ENCODE measurements around the gene ABCA1. TPM values are rescaled to one million over a fixed set of nuclear protein-coding genes. Genes with fewer than 3 reads are reported as not detected.
"Not testable (repeated sequence)": the region's sequence is repeated elsewhere in the genome, so short reads cannot be mapped to it uniquely, and the experiment has no call there.

Gene ABCA1
- total RNA-seq, 1 donor from 2014 or later: 10.8 TPM

DNA sequence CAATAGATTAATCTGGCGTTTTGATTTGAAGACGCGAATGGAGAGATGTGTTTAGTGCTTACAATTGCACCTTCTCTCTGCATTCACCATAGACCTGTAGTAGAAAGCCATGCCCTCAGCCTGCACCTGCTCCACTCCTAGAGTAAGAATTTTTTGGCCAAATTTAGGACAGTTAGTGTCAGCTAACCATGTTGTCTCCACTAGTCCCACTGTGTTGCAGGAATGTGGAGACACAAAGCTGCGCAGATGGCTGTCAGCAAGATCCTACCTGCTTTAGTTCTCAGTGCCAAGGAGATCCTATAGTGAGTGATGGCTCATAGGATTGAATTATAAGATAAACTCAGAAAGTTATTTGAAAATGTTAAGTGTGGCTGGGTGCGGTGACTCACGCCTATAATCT, 35.1 kb upstream of the ABCA1 start:
- TF ChIP-seq, protein P1, sequence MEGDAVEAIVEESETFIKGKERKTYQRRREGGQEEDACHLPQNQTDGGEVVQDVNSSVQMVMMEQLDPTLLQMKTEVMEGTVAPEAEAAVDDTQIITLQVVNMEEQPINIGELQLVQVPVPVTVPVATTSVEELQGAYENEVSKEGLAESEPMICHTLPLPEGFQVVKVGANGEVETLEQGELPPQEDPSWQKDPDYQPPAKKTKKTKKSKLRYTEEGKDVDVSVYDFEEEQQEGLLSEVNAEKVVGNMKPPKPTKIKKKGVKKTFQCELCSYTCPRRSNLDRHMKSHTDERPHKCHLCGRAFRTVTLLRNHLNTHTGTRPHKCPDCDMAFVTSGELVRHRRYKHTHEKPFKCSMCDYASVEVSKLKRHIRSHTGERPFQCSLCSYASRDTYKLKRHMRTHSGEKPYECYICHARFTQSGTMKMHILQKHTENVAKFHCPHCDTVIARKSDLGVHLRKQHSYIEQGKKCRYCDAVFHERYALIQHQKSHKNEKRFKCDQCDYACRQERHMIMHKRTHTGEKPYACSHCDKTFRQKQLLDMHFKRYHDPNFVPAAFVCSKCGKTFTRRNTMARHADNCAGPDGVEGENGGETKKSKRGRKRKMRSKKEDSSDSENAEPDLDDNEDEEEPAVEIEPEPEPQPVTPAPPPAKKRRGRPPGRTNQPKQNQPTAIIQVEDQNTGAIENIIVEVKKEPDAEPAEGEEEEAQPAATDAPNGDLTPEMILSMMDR (IDR thresholded peaks at IDR 0.05; ENCODE audit: borderline replicate concordance): no peak
- peaks cover 5% of the 10 kb centered on the region for H3K4me1 ChIP-seq
- DNase-seq: no peak
- H3K27me3 ChIP-seq (ENCODE audit: low read depth): no peaks in the 10 kb centered on the region
- no peaks in the 10 kb centered on the region for H3K9me3 ChIP-seq (replicated peaks)
- H3K4me3 ChIP-seq: no peak overlapping the region
- no peak overlapping the region for H3K27ac ChIP-seq (replicated peaks)
- H3K36me3 ChIP-seq: no peaks in the 10 kb centered on the region
- intact Hi-C loops (cut with micrococcal nuclease): no loop called here

DNA sequence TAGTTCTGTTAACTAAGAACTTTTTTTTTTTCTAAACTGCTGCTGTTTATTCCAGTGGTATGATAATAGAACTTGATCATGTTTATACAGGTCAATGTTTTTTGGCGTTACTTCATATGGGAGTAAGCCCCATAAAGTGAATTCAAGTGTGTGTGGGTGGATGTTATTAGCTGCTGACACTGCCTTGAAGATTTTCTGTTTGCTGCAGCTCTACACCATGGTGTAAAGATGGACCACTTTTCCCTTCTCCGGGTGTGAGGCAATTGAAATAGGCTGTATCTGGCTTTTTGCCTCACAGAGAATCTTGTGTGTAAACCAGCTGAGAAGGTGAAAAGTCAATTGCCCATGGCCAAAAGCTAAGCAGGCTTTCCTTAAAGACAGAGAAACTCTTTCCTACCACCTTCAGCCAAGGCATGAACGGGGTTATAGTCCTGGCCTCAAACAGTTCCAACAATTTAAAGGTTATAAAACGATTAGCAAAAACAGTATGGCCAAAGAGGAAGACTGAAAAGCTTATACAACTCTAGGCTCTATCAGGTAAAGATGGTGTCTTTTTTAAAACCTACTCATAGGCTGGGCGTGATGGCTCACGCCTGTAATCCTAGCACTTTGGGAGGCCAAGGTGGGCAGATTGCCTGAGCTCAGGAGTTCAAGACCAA, 33.9 kb upstream of the ABCA1 start:
- intact Hi-C loops (cut with micrococcal nuclease): no loop called here
- no peak for DNase-seq
- H3K4me3 ChIP-seq: no peak overlapping the region
- H3K27ac ChIP-seq (replicated peaks): no peak overlapping the region
- TF ChIP-seq, protein P1 (IDR thresholded peaks at IDR 0.05; ENCODE audit: borderline replicate concordance): no peak
- H3K4me1 ChIP-seq: no peaks in the 10 kb centered on the region
- H3K36me3 ChIP-seq: no peaks in the 10 kb centered on the region
- no peaks in the 10 kb centered on the region for H3K9me3 ChIP-seq (replicated peaks)
- no peaks in the 10 kb centered on the region for H3K27me3 ChIP-seq (ENCODE audit: low read depth)

DNA sequence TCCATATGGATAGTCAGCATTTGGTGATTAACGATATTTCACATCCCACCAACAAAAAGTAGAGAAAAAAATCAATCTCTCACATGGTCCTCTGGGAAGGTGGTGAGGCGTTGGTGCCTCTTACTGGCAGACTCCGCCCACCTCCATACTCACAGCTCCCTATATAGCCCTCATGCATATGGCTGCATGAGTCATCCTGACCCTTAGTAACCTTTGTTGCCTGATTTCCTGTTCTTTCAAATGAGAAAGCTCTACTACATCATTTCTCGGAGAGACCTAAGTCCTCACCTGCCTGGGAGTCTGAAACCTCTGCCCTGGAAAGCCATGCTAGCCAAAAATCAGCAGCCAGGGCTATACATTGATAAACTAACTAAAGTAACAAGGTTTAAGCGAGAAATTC, 33.3 kb upstream of the ABCA1 start:
- no peaks in the 10 kb centered on the region for H3K4me1 ChIP-seq
- no peak overlapping the region for H3K4me3 ChIP-seq
- DNase-seq: no peak
- H3K27ac ChIP-seq (replicated peaks): no peak overlapping the region
- no peaks in the 10 kb centered on the region for H3K27me3 ChIP-seq (ENCODE audit: low read depth)
- TF ChIP-seq, protein P1 (IDR thresholded peaks at IDR 0.05; ENCODE audit: borderline replicate concordance): no peak
- H3K36me3 ChIP-seq: no peaks in the 10 kb centered on the region
- intact Hi-C loops (cut with micrococcal nuclease): no loop called here
- no peaks in the 10 kb centered on the region for H3K9me3 ChIP-seq (replicated peaks)

DNA sequence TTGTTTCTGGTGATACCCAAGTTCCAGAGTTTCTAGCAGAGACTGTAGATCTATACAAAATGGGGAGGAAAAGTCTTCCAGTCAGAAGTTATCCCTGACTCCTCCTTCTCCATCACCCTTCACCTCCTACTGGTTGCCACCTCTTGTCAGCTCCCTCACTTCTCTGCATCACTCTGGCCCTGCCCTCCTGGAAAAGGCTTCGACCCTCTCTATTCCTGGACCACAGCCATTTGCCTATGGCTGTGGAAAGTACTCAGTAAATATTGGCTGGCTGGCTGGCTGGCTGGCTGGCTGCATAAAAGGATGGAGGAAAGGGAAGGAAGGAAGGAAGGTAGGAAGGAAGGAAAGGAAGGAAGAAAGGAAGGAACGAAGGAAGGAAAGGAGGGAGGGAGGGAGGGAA, 32.7 kb upstream of the ABCA1 start:
- no peaks in the 10 kb centered on the region for H3K9me3 ChIP-seq (replicated peaks)
- no peak for DNase-seq
- no peaks in the 10 kb centered on the region for H3K27me3 ChIP-seq (ENCODE audit: low read depth)
- H3K4me3 ChIP-seq: no peak overlapping the region
- no peaks in the 10 kb centered on the region for H3K36me3 ChIP-seq
- H3K4me1 ChIP-seq: no peaks in the 10 kb centered on the region
- H3K27ac ChIP-seq (replicated peaks): no peak overlapping the region
- TF ChIP-seq, protein P1 (IDR thresholded peaks at IDR 0.05; ENCODE audit: borderline replicate concordance): no peak
- intact Hi-C loops (cut with micrococcal nuclease): no loop called here

DNA sequence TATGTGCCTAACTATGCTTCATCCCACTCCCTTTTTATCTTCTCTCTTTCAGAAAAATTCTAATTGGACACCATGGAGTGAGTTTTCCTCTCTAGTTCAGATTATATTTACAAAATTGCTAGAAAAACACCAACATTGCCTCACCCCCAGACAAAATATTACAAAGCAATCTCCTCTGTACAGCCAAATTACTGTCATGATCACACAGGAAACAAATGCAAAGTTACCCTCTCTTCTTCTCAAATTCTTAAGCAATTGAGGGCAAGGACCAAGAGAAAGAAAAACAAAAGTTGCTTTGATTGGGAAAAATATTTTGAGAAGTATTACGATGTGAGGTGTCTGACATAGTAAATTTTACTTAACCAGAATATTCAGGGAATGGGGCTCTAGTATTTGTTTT, 30.8 kb upstream of the ABCA1 start:
- Histone ChIP-seq H3K4me1 (no peaks in the 10 kb centered on the region), H3K9me3 (replicated peaks) (no peaks in the 10 kb centered on the region), H3K36me3 (no peaks in the 10 kb centered on the region), H3K4me3 (no peak overlapping the region), H3K27me3 (ENCODE audit: low read depth) (no peaks in the 10 kb centered on the region), H3K27ac (replicated peaks) (no peak overlapping the region)
- TF ChIP-seq, protein P1 (IDR thresholded peaks at IDR 0.05; ENCODE audit: borderline replicate concordance): no peak
- no peak for DNase-seq
- intact Hi-C loops (cut with micrococcal nuclease): no loop called here

DNA sequence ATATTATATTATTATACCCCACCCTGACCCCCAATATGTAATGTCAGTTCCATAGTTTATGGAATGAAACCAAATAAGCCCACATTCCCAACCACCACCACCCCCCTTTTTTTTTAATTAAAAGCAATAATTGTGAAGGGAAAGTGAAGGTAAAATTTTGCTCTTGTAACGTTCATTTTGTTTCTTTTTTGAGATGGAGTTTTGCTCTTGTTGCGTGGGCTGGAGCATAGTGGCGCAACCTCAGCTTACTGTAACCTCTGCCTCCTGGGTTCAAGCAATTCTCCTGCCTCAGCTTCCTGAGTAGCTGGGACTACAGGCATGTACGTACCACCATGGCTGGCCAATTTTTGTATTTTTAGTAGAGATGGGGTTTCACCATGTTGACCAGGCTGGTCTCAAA, 30.1 kb upstream of the ABCA1 start:
- H3K4me3 ChIP-seq; H3K27ac ChIP-seq (replicated peaks); DNase-seq; H3K36me3 ChIP-seq; H3K27me3 ChIP-seq (ENCODE audit: low read depth); intact Hi-C loops (cut with micrococcal nuclease); H3K4me1 ChIP-seq; H3K9me3 ChIP-seq (replicated peaks): not testable (repeated sequence)
